H1 (cell line): ENCODE results near the gene AATK. TPM values are rescaled to one million over a fixed set of nuclear protein-coding genes. Genes with fewer than 3 reads are reported as not detected.

Experiments
- CTCF ChIA-PET: fragments of 300-600 bp; sonication (Branson Sonifier 250); formaldehyde crosslinking; loops from one replicate; lab custom pipeline; 2021; ENCODE audit not compliant: partially characterized antibody; lab: Charles Lee
- POLR2A ChIA-PET: fragments of 300-600 bp; sonication (Branson Sonifier 250); formaldehyde crosslinking; loops from one replicate; lab custom pipeline; 2021; ENCODE audit warnings: inconsistent platforms; ENCODE audit not compliant: partially characterized antibody; lab: Charles Lee
- DNase-seq, 2 experiments: peaks; one replicate each; pipeline versions ENCODE4 v3.0.0 to v3.0.0-alpha.2; 2010 to 2022; ENCODE audit warnings: low spot score in 2 of 2, low read depth in 1 of 2, mixed read lengths in 1 of 2
- FAIRE-seq: peaks from 2 replicates; lab custom pipeline; 2011; peaks lifted over from hg19 to GRCh38; lab: Jason Lieb, UNC
- H2AFZ ChIP-seq: 2 replicates; pipeline ENCODE4 v1.8.1; 2012; ENCODE audit warnings: low read length, inconsistent platforms
- H2AK5ac ChIP-seq: 2 replicates; pipeline ENCODE4 v1.6.1; 2013; ENCODE audit warnings: low read depth, low read length
- H2BK120ac ChIP-seq: replicated peaks from 2 replicates; pipeline ENCODE3; 2013; ENCODE audit warnings: low read depth, low read length, inconsistent platforms
- H2BK12ac ChIP-seq: 2 replicates; pipeline ENCODE4 v1.6.1; 2013; ENCODE audit warnings: low read depth, low read length
- H2BK15ac ChIP-seq: 2 replicates; pipeline ENCODE4 v1.6.1; 2013; ENCODE audit warnings: low read length
- H2BK20ac ChIP-seq: 2 replicates; pipeline ENCODE4 v1.6.1; 2013; ENCODE audit warnings: low read length
- H2BK5ac ChIP-seq: 2 replicates; pipeline ENCODE4 v1.6.1; 2013; ENCODE audit warnings: low read depth, low read length
- H3K14ac ChIP-seq: 2 replicates; pipeline ENCODE4 v1.6.1; 2013; ENCODE audit warnings: inconsistent platforms; ENCODE audit not compliant: insufficient read length
- H3K18ac ChIP-seq: 2 replicates; pipeline ENCODE4 v1.6.1; 2013; ENCODE audit warnings: low read length; ENCODE audit errors: extremely low read depth
- H3K23ac ChIP-seq: 2 replicates; pipeline ENCODE4 v1.6.1; 2013; ENCODE audit warnings: inconsistent platforms; ENCODE audit not compliant: insufficient read length
- H3K23me2 ChIP-seq: 2 replicates; pipeline ENCODE4 v1.6.1; 2013; ENCODE audit warnings: low read depth, low read length
- H3K27ac ChIP-seq: 2 replicates; pipeline ENCODE4 v1.6.1; 2011; ENCODE audit warnings: low read depth, low read length, inconsistent platforms
- H3K27me3 ChIP-seq, 4 experiments: replicated peaks in 1 of 4; 1 replicate in 1 of 4; 2 replicates in 3 of 4; pipeline versions ENCODE4 v1.6.1 to v1.8.1; 2011 to 2013; ENCODE audit warnings: low read length in 3 of 4, mild to moderate bottlenecking in 3 of 4, inconsistent platforms in 2 of 4, mixed read lengths in 2 of 4, moderate library complexity in 1 of 4; ENCODE audit not compliant: control insufficient read depth in 3 of 4, insufficient read depth in 3 of 4; ENCODE audit errors: extremely low read depth in 1 of 4
- H3K36me3 ChIP-seq, 4 experiments: 2 replicates each; pipeline versions ENCODE4 v1.6.1 to v1.8.1; 2011 to 2013; ENCODE audit warnings: mild to moderate bottlenecking in 4 of 4, low read length in 3 of 4, moderate library complexity in 2 of 4, control low read depth in 1 of 4, inconsistent platforms in 1 of 4; ENCODE audit not compliant: insufficient read depth in 4 of 4, control insufficient read depth in 2 of 4
- H3K4ac ChIP-seq: replicated peaks from 2 replicates; pipeline ENCODE3; 2013; ENCODE audit warnings: low read length, low read depth, mixed read lengths, inconsistent platforms; ENCODE audit not compliant: insufficient read length
- H3K4me1 ChIP-seq, 4 experiments: replicated peaks in 1 of 4; 1 replicate in 1 of 4; 2 replicates in 3 of 4; pipeline versions ENCODE4 v1.6.1 to v1.8.1; 2011 to 2013; ENCODE audit warnings: low read length in 3 of 4, inconsistent platforms in 2 of 4, mixed read lengths in 1 of 4; ENCODE audit not compliant: insufficient read depth in 4 of 4, control insufficient read depth in 3 of 4
- H3K4me2 ChIP-seq, 2 experiments: 2 replicates each; pipeline versions ENCODE4 v1.6.1 to v1.8.1; 2011 to 2013; ENCODE audit warnings: low read depth in 2 of 2, low read length in 2 of 2, control low read depth in 1 of 2, inconsistent platforms in 1 of 2, mild to moderate bottlenecking in 1 of 2; ENCODE audit not compliant: insufficient read depth in 1 of 2
- H3K4me3 ChIP-seq, 4 experiments: fragments of 200-600, 300-600 bp in 1 of 4; sonication (generic), shearing (Covaris generic), sonication (Bioruptor Twin) in 1 of 4; 2 replicates each; pipeline versions ENCODE4 v1.5.1 to v1.8.1; 2011 to 2016; ENCODE audit warnings: low read length in 4 of 4, low read depth in 3 of 4, control low read depth in 2 of 4, inconsistent platforms in 2 of 4, mild to moderate bottlenecking in 2 of 4, mixed read lengths in 1 of 4, moderate library complexity in 1 of 4; ENCODE audit not compliant: insufficient read depth in 2 of 4; ENCODE audit errors: extremely low read depth in 1 of 4
- H3K56ac ChIP-seq: replicated peaks from 2 replicates; pipeline ENCODE3; 2013; ENCODE audit warnings: low read depth, mild to moderate bottlenecking, mixed read lengths, low read length, inconsistent platforms; ENCODE audit not compliant: insufficient read length
- H3K79me1 ChIP-seq: 2 replicates; pipeline ENCODE4 v1.6.1; 2013; ENCODE audit warnings: low read depth, low read length, control low read depth
- H3K79me2 ChIP-seq, 2 experiments: 2 replicates each; pipeline versions ENCODE4 v1.6.1 to v1.8.1; 2012 to 2013; ENCODE audit warnings: low read length in 2 of 2, mild to moderate bottlenecking in 2 of 2, inconsistent platforms in 1 of 2; ENCODE audit not compliant: insufficient read depth in 2 of 2, control insufficient read depth in 1 of 2
- H3K9ac ChIP-seq, 4 experiments: replicated peaks in 1 of 4; 1 replicate in 1 of 4; 2 replicates in 3 of 4; pipeline versions ENCODE4 v1.6.1 to v1.8.1; 2011 to 2013; ENCODE audit warnings: low read depth in 3 of 4, low read length in 3 of 4, control low read depth in 2 of 4, mild to moderate bottlenecking in 2 of 4, moderate library complexity in 2 of 4, inconsistent platforms in 1 of 4; ENCODE audit errors: extremely low read depth in 1 of 4
- H3K9me3 ChIP-seq, 2 experiments: 2 replicates each; pipeline versions ENCODE4 v1.6.1 to v1.8.1; 2012 to 2013; ENCODE audit warnings: mild to moderate bottlenecking in 2 of 2, moderate library complexity in 2 of 2, control low read depth in 1 of 2, inconsistent platforms in 1 of 2, low read depth in 1 of 2, low read length in 1 of 2, mixed read lengths in 1 of 2; ENCODE audit not compliant: insufficient read depth in 2 of 2
- H4K20me1 ChIP-seq, 2 experiments: replicated peaks in 1 of 2; 2 replicates each; pipeline versions ENCODE3 to v1.8.1; 2011 to 2013; ENCODE audit warnings: inconsistent platforms in 2 of 2, low read length in 2 of 2, mild to moderate bottlenecking in 1 of 2; ENCODE audit not compliant: insufficient read depth in 2 of 2, control insufficient read depth in 1 of 2
- H4K5ac ChIP-seq: 2 replicates; pipeline ENCODE4 v1.6.1; 2013; ENCODE audit warnings: low read length, low read depth, mixed read lengths, inconsistent platforms; ENCODE audit not compliant: insufficient read length
- H4K8ac ChIP-seq: 2 replicates; pipeline ENCODE4 v1.8.0; 2013; ENCODE audit warnings: mild to moderate bottlenecking, moderate library complexity, low read length, inconsistent platforms; ENCODE audit not compliant: insufficient read depth; ENCODE audit errors: extremely low read depth
- H4K91ac ChIP-seq: replicated peaks from 2 replicates; pipeline ENCODE3; 2013; ENCODE audit warnings: low read length, mixed read lengths, inconsistent platforms; ENCODE audit not compliant: insufficient read length
- CREB1 ChIP-seq: IDR thresholded peaks from 2 replicates; pipeline ENCODE4 v1.6.1; 2012; ENCODE audit warnings: inconsistent platforms
- EGR1 ChIP-seq: IDR thresholded peaks from 2 replicates; pipeline ENCODE4 v1.6.1; 2011; ENCODE audit warnings: low read depth, low read length, borderline replicate concordance
- EP300 ChIP-seq, 2 experiments: IDR thresholded peaks; 1 replicate in 1 of 2; 2 replicates in 1 of 2; pipeline ENCODE4 v1.6.1; 2011 to 2012; ENCODE audit warnings: low read depth in 2 of 2, low read length in 2 of 2, mild to moderate bottlenecking in 2 of 2, borderline replicate concordance in 1 of 2, inconsistent platforms in 1 of 2, moderate library complexity in 1 of 2
- EZH2 ChIP-seq: fragments of 200-600 bp; sonication (generic); IDR thresholded peaks from 2 replicates; pipeline ENCODE4 v1.7.1; 2012; ENCODE audit warnings: low read depth, mild to moderate bottlenecking, moderate library complexity, low read length, inconsistent platforms; ENCODE audit not compliant: severe bottlenecking
- JUN ChIP-seq: IDR thresholded peaks from 2 replicates; pipeline ENCODE4 v1.6.1; 2011; ENCODE audit warnings: low read depth, mild to moderate bottlenecking, improper control_type of control experiment, low read length
- NRF1 ChIP-seq: IDR thresholded peaks from 2 replicates; pipeline ENCODE4 v1.6.1; 2011; ENCODE audit warnings: mild to moderate bottlenecking, low read depth, low read length, improper control_type of control experiment
- SAP30 ChIP-seq: fragments of 300-600 bp; sonication (generic); IDR thresholded peaks from 2 replicates; pipeline ENCODE4 v1.7.1; 2012; ENCODE audit warnings: low read length, moderate library complexity, mild to moderate bottlenecking, inconsistent platforms; ENCODE audit not compliant: insufficient read depth, insufficient replicate concordance
- SP2 ChIP-seq: IDR thresholded peaks from 2 replicates; pipeline ENCODE4 v1.6.1; 2012; ENCODE audit warnings: mild to moderate bottlenecking, low read length, inconsistent platforms
- WGBS, 2 experiments: shearing (Covaris generic) in 1 of 2; methylation state at CpG; one replicate each; pipeline versions ENCODE4 v1.1.6 to v1.1.7; 2013 to 2015; ENCODE audit warnings: low lambda C conversion rate in 2 of 2, mixed read lengths in 2 of 2, inconsistent platforms in 1 of 2, low coverage in 1 of 2, missing lambda C conversion rate in 1 of 2; ENCODE audit not compliant: insufficient replicate concordance in 2 of 2, insufficient coverage in 1 of 2, insufficient read length in 1 of 2; ENCODE audit errors: extremely low coverage in 1 of 2, missing lambda C conversion rate in 1 of 2; 5-methylcytosine and 5-hydroxymethylcytosine counted together
- polyA plus RNA-seq, 7 experiments: library from polyadenylated mRNA; depleted of rRNA in 3 of 7; stranded (reverse) in 5 of 7; unstranded in 2 of 7; fragments of >200 nt in 5 of 7; fragments of 200-250 nt in 2 of 7; gene quantifications; 1 replicate in 5 of 7; 2 replicates in 1 of 7; 4 replicates in 1 of 7; pipeline versions ENCODE4 v1.2.1 to v1.2.3, GENCODE V29; 2011 to 2013; ENCODE audit warnings: missing spikeins in 2 of 7, mixed read lengths in 2 of 7
- total RNA-seq: library from RNA; stranded (reverse); fragmentation: NEBNext Ultra II Directional; extraction: Animal tissue kit (Norgen Biotek cat#: 25700); gene quantifications from 2 replicates; pipeline ENCODE4 v1.2.1, GENCODE V29; 2021
- TF ChIP-seq, protein P1 (sequence below): IDR thresholded peaks from 2 replicates; pipeline ENCODE4 v1.6.1; 2011; ENCODE audit warnings: low read depth, mild to moderate bottlenecking, low read length; ENCODE audit not compliant: insufficient read depth

The AATK gene
- total and polyA plus RNA-seq, 2 of the 8 experiments (the other 6 are each of a cell fraction or from before 2014, with no cell fraction given): 1.7 to 3.5 TPM

DNA sequence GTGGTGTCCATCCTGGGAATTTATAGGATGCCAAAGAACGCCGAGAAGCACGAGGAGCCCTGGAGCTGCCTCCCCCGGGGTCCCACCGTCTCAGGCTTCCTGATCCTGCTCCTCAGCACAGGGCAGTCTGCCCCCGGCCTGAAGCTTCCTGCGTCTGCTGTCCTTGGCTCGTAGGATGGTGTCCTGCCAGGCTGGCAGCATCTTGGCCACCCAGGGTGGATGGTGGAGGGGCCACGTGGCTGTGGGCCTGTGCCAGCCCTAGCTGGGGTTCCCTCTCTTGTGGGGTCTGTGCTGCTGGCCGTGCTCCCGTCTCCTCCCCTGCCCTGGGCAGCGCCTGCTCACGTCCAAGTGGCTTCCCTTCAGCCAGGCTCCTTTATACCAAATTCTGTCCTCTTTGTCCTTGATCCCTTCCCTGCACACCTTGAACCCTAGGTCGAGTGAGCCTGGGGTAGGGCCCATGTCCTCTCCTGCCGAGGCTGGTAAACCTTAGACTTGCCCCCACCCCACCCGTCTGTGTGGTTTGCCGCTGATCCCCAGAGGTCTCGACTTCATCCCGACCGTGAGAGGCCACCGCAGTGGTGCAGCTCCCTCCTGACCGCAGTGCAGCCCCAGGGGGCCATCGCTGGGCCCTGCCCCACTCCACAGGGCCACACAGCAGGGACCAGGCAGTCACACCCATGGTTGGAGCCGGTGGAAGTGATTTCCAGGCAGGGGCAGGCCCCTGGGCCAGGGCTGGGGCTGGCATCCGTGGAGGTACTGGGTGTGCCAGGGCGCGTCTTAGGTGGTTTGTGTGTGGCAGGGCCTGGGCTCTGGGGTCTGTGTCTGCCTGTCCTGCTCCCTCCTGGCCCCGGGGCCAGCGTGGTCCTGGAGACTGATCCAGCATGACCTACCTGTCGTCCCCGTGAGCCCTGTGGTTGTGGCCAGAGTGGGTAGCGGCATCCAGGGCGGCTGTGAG is 84.5 kb downstream of the AATK start:
- H3K36me3 ChIP-seq: no peaks in the 10 kb centered on the region; a peak in 1 of 8 replicates
- H3K27me3 ChIP-seq: no peaks in the 10 kb centered on the region
- no peak overlapping the region for H2BK20ac ChIP-seq
- H4K8ac ChIP-seq: peak overlapping the region; percentile 92
- no peak overlapping the region for H3K14ac ChIP-seq
- H3K23ac ChIP-seq: no peak overlapping the region
- H3K4ac ChIP-seq: no peak overlapping the region
- H3K27ac ChIP-seq: no peak overlapping the region
- peaks cover 0 to 12% of the 10 kb centered on the region in 2 experiments for H4K20me1 ChIP-seq
- no peak overlapping the region for H2BK12ac ChIP-seq
- 0 out of 2 replicates have a peak overlapping the region, but pooled peaks have one; percentile 3 for H2AK5ac ChIP-seq
- H2BK5ac ChIP-seq: peak overlapping the region; percentile 35; the same call in 1 of the 2 replicates
- WGBS, 2 experiments: 91% methylated on average over 31 of the region's 33 CpGs; no CpG with 5 or more reads in 1 of the 2 experiments
- H2BK120ac ChIP-seq: no peak overlapping the region
- peaks cover 7% of the 10 kb centered on the region for H3K79me1 ChIP-seq
- no peaks in the 10 kb centered on the region; a peak in 1 of 7 replicates for H3K4me1 ChIP-seq
- ChIA-PET POLR2A (interaction anchor here (0.9 kb wide), 1 partner anchor 8 kb away, joined by 3 read pairs; no protein-coding TSS in a partner anchor), CTCF (interaction anchor here (0.6 to 7.0 kb wide), 4 partner anchors 14 to 1269 kb away, joined by 3 to 35 read pairs (median 4); no protein-coding TSS in a partner anchor)
- no peak overlapping the region for H2BK15ac ChIP-seq
- no peak overlapping the region for H4K5ac ChIP-seq
- H3K23me2 ChIP-seq: no peaks in the 10 kb centered on the region
- H3K4me2 ChIP-seq: no peak overlapping the region
- H3K79me2 ChIP-seq: no peaks in the 10 kb centered on the region
- H3K9me3 ChIP-seq: no peaks in the 10 kb centered on the region
- H3K4me3 ChIP-seq: no peak overlapping the region
- H3K18ac ChIP-seq: no peak overlapping the region
- no peak overlapping the region for H2AFZ ChIP-seq
- FAIRE-seq (no peak), DNase-seq (no peak)
- no peak overlapping the region for H4K91ac ChIP-seq
- no peak overlapping the region for H3K9ac ChIP-seq
- no peak overlapping the region for H3K56ac ChIP-seq
- TF ChIP-seq EP300 (IDR thresholded peaks at IDR 0.05; ENCODE audit: borderline replicate concordance in 1 of 2, low read depth in 2 of 2, low read length in 2 of 2) (no peak), CREB1 (no peak), EZH2 (no peak), SAP30 (no peak), EGR1 (no peak), JUN (no peak), NRF1 (no peak), SP2 (no peak)
- TF ChIP-seq, protein P1, sequence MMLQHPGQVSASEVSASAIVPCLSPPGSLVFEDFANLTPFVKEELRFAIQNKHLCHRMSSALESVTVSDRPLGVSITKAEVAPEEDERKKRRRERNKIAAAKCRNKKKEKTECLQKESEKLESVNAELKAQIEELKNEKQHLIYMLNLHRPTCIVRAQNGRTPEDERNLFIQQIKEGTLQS: no peak
